ENCODE results near the gene SLC38A2.

DNA sequence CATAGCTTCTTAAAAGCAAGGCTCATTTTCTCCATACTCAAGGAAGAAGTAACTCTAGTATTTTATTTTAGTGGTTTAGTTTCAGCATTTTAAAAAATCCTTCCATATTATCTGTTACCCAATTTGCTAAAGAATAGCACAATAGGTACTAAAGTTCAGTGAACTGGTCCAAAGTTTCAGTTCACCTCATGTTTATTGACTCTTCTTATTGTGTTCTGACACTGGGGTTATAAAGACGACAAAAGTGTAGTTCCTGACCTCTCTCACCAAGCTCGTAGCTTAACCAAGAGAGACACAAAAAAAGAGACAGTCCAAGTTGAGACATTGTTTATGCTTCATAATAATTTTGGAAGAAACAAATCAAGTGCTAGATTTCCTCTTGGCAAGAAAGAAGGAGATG lies 40.8 kb upstream of the SLC38A2 start:
- TF ChIP-seq, protein P1, sequence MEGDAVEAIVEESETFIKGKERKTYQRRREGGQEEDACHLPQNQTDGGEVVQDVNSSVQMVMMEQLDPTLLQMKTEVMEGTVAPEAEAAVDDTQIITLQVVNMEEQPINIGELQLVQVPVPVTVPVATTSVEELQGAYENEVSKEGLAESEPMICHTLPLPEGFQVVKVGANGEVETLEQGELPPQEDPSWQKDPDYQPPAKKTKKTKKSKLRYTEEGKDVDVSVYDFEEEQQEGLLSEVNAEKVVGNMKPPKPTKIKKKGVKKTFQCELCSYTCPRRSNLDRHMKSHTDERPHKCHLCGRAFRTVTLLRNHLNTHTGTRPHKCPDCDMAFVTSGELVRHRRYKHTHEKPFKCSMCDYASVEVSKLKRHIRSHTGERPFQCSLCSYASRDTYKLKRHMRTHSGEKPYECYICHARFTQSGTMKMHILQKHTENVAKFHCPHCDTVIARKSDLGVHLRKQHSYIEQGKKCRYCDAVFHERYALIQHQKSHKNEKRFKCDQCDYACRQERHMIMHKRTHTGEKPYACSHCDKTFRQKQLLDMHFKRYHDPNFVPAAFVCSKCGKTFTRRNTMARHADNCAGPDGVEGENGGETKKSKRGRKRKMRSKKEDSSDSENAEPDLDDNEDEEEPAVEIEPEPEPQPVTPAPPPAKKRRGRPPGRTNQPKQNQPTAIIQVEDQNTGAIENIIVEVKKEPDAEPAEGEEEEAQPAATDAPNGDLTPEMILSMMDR (IDR thresholded peaks at IDR 0.05): no peak
- no peak for TF ChIP-seq POLR2AphosphoS5 (IDR thresholded peaks at IDR 0.05)

Measured in prostate gland (tissue), 2 donors.